SKM-1 (cell line): ENCODE results near the gene ITGB1.

Source experiments
- DNase-seq: peaks from one replicate; lab custom pipeline; 2025; ENCODE audit not compliant: unreplicated experiment; lab: John Stamatoyannopoulos, UW

ITGB1 gene

DNA sequence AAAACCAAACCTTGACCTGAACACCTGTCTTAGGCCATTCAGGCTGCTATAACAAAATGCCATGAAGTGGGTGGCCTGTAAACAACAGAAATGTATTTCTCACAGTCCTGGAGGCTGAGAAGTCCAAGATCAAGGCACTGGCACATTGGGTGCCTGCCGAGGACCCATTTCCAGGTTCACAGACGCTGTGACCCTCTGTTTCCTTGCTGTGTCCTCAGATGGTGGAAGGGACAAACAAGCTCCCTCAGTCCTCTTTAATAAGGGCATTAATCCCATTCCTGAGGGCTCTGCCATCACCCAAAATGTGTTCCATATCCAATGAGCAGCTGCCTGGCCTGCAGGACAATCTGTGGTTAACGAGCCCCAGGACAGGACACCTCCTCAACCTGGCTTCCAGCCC, 67.6 kb downstream of the ITGB1 start:
- no peak for DNase-seq

DNA sequence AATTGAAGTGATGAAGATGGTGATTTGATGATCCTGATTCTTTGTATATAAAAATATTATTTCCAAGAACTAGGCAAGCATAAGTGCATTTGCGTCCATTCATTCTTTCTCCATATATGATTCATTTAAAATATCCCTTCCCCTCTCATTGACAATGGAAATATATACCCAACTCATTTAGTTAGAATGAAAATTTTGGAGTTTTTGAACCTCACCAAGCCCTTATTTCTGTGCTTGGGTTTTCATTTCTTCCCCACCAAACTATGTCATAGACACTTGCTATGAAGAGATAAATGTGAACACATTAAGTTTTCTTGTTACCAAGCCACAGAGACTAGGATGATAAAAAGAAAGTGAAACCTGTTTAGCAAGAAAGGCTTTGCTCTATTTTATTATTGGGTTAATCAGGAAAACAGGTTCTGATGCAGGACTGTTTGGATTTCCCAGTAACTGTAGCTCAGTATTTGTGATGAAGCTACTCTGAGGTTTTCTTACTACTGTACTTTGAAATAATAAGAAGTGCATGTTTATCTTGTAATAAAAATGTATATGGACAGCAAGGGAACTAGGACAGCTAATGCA, 68.3 kb downstream of the ITGB1 start:
- DNase-seq: no peak

DNA sequence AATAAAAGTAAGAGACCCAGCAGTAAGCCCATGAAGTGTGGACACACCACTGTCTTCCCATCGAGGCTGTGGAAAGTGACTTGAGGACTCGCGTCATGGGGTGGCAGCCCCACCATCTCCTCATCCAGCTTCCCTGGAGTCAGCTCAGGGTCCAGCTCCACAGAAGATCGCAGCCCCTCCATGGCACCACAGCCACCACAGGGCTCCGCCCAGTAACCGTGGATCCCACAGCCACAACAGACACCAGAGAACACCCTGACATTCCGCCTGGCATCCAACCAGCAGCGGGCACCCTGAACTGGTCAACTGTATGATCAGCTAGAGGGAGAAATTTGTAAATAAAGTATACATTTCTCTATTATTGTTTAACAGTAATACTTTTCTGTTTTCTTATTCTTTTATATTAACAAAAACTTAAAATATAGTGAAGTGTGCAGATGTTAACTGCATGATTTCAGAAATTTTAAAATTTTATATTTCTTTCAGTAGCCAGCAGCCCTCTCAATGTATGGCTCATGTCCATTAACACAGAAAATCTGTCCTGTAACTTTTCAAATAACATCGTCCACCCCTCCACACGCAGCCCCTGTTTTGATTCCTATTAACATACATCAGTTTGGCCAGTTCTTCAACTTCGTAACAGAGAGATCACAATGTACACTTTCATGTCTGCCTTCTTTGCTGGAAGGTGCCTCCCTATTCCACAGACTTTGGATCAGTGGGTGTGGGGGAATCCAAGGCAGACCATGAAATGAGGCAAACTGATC, 69.7 kb downstream of the ITGB1 start:
- no peak for DNase-seq

DNA sequence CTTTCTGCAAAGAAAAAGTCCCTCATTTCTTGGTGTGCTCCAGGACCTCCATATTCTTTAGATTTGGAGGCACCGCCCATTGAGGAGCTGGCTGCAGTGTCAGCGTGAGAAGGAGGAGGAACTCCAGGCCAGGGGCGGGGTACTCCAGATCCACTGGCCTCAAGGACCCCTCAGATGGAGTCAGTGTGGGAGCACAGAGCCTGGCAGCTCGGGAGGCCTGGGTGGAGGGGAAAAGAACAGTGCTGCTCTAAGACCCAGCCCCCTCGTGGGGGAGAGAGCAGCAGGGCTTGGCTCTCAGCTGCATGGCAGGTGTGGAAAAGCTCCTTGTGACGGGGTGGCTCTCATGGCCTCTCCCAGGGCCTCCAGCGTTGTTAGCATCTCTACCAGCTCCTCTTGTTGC, 70.5 kb downstream of the ITGB1 start:
- no peak for DNase-seq

DNA sequence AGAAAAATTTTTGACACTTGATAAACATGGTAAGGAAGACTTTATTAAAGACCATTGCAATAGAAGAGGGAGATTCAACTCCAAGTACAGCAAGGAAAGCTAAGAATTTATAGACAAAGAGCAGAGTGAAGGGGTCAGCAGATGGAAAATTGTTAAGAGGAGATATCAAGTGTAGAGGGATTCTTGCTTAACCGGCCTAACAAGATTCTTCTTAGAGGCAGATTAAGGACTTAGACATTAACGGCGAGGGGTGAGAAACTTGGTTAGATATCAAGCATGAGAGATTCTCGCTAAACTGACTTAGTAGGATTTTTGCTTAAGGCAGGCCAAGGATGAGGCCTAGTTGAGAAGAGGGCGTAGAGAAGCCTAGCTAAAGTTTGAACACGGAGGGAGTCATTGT, 76.0 kb downstream of the ITGB1 start:
- no peak for DNase-seq

DNA sequence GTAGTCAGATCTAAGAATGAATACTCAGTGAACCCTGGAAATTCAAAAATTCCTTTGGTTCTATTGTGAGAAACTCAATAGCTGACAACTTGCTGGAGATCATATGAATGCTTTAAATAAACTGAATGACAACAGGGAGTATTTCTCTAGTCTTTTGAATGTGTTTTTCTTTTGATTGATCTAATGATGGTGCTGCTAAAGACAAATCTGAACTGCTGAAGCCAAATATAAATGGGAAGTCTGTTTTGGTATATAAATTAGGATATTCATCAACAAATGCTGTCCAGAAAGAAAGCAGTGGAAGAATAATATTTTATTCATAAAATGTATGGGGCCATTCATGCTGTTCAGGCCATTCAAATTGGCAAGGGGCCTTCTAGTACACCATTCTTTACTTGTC, 79.4 kb downstream of the ITGB1 start:
- no peak for DNase-seq

DNA sequence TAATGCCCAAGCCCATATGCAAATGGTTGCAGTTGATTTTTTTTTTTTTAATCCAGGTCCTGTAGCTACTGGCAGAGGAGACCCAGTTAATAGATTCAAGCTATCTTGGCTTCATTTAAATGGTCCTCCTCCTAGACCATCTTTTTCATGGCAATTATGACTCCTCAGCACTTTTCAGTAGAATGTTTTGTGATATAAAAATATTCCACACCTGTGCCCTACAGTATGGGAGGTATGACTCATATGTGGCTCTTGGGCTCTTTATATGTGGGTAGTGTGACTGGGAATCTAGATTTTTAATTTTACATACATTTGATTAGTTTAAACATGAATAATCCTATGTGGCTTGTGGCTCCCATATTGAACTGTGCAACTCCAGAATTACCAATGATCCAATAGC, 80.1 kb downstream of the ITGB1 start:
- DNase-seq: no peak

DNA sequence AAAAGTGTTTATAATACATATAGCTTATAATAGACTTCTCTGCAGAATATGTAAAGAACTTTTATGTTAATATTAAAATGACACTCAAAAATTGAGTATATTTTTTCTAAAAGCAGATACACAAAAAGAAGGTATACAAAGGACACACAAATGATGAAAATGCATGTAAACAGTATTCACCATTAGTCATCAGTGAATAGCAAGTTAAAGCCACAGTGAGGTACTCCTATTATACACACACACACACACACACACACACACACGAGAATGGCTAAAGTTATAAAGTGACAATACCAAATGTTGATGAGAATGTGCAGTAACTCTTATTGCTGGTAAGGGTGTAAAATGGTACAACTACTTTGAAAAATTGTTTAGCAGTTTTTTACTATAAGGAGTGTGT, 92.9 kb downstream of the ITGB1 start:
- no peak for DNase-seq

DNA sequence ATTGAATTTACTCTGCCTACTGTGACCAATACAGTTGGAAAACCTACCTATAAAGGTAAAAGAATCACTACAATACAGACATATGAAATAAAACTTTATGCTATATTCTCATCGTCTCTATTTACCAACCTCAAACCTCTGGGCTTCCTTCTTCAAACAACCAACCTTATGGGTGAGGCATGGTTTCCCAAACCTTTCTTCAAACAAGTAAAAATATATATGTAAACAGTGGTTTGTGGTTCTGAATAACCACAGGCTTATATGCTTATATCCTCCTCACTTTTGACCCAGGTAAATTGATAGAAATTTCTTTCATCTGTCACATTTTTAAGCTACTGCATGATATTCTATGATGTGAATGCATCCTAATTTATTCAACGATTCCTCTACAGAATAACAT, 103.6 kb downstream of the ITGB1 start:
- no peak for DNase-seq

DNA sequence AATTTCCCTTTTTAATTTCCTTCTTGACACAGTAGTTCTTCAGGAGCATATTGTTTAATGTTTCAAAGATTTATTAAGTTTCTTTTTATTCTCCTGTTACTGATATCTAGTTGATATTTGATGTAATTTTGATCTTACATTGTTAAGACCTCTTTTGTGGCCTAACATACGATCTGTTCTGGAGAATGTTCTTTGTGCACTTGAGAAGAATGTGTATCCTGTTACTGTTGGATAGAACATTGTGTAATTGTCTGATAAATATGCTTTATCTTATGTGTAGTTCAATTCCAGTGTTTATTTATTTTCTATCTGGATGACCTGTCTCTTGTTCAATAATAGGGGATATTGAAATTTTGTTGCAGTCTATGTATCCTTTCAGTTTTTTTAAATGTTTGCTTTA, 106.7 kb downstream of the ITGB1 start:
- no peak for DNase-seq
